ENCODE data around the gene DYNLT1.
"Not testable (repeated sequence)": the region's sequence is repeated elsewhere in the genome, so short reads cannot be mapped to it uniquely, and the experiment has no call there.

The DYNLT1 gene

GRCh38 chr6:158620963-158621693 is 23.4 kb downstream of the DYNLT1 start:
- Histone ChIP-seq H3K4me1 (peaks cover 22% of the 10 kb centered on the region), H3K36me3 (peaks cover 44% of the 10 kb centered on the region), H3K9me3 (no peaks in the 10 kb centered on the region), H3K27me3 (no peaks in the 10 kb centered on the region), H3K4me3 (ENCODE audit: low read depth, low read length) (no peak overlapping the region)
- TF ChIP-seq CTCF (IDR thresholded peaks at IDR 0.05; ENCODE audit: low read depth, low read length), result no peak
- no peak for DNase-seq

- Histone ChIP-seq H3K4me3 (ENCODE audit: low read depth, low read length) (no peak overlapping the region), H3K4me1 (peaks cover 22% of the 10 kb centered on the region), H3K27me3 (no peaks in the 10 kb centered on the region), H3K9me3 (no peaks in the 10 kb centered on the region), H3K36me3 (peaks cover 40% of the 10 kb centered on the region)
- no peak for TF ChIP-seq CTCF (IDR thresholded peaks at IDR 0.05; ENCODE audit: low read depth, low read length)
- no peak for DNase-seq
Measured at GRCh38 chr6:158619922-158620801, 24.4 kb downstream of the DYNLT1 start.

- not testable (repeated sequence) for DNase-seq; H3K9me3 ChIP-seq; H3K27me3 ChIP-seq; H3K4me3 ChIP-seq (ENCODE audit: low read depth, low read length)
- Histone ChIP-seq H3K36me3 (peaks cover 40% of the 10 kb centered on the region), H3K4me1 (peaks cover 22% of the 10 kb centered on the region)
Measured at GRCh38 chr6:158618289-158618688, 26.3 kb downstream of the DYNLT1 start.

- H3K9me3 ChIP-seq; H3K27me3 ChIP-seq; H3K4me1 ChIP-seq; DNase-seq; H3K4me3 ChIP-seq (ENCODE audit: low read depth, low read length): not testable (repeated sequence)
- H3K36me3 ChIP-seq, result peaks cover 49% of the 10 kb centered on the region
Measured at GRCh38 chr6:158614606-158615005, 29.9 kb downstream of the DYNLT1 start.

GRCh38 chr6:158611541-158612370 is 32.8 kb downstream of the DYNLT1 start:
- H3K27me3 ChIP-seq, result no peaks in the 10 kb centered on the region
- peaks cover 69% of the 10 kb centered on the region for H3K36me3 ChIP-seq
- DNase-seq, result no peak
- 0 out of 2 replicates have a peak, but pooled peaks cover 4% of the 10 kb centered on the region for H3K4me1 ChIP-seq
- no peaks in the 10 kb centered on the region for H3K9me3 ChIP-seq
- H3K4me3 ChIP-seq (ENCODE audit: low read depth, low read length), result no peak overlapping the region
- TF ChIP-seq CTCF (IDR thresholded peaks at IDR 0.05; ENCODE audit: low read depth, low read length), result no peak

- TF ChIP-seq CTCF (IDR thresholded peaks at IDR 0.05; ENCODE audit: low read depth, low read length), result no peak
- Histone ChIP-seq H3K4me1 (0 out of 2 replicates have a peak, but pooled peaks cover 4% of the 10 kb centered on the region), H3K9me3 (no peaks in the 10 kb centered on the region), H3K4me3 (ENCODE audit: low read depth, low read length) (no peak overlapping the region), H3K27me3 (no peaks in the 10 kb centered on the region), H3K36me3 (peaks cover 73% of the 10 kb centered on the region)
- no peak for DNase-seq
Measured at GRCh38 chr6:158611039-158611438, 33.5 kb downstream of the DYNLT1 start.

Data from BE2C (cell line).